Activated CD4-positive, alpha-beta T cell treated with anti-CD3 and anti-CD28 coated beads, Interleukin-2, Interleukin-4, amounts not matched to agents 100 ng/mL and 50 ng/mL, durations not matched to agents 16 hours and 8 hours (primary cell): ENCODE measurements around the gene TMEM252.

ENCODE experiments used
- DNase-seq: peaks from one replicate; pipeline ENCODE4 v3.0.0-alpha.2; 2020; ENCODE audit warnings: low spot score

Gene TMEM252, protein sequence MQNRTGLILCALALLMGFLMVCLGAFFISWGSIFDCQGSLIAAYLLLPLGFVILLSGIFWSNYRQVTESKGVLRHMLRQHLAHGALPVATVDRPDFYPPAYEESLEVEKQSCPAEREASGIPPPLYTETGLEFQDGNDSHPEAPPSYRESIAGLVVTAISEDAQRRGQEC

GRCh38 chr9:68540712-68541535 lies at the start of gene TMEM252:
Gene TMEM252, minus strand, starts transcription at chr9:68540883. Its CDS starts 69 bp downstream, at chr9:68540814.
- no peak for DNase-seq

- DNase-seq: no peak
Measured at GRCh38 chr9:68585034-68585761, 44.5 kb upstream of the TMEM252 start.

- DNase-seq: peak; percentile 91
Measured at GRCh38 chr9:68584189-68585033, 43.7 kb upstream of the TMEM252 start.

- DNase-seq: no peak
Measured at GRCh38 chr9:68581696-68582095, 41.0 kb upstream of the TMEM252 start.

DNA sequence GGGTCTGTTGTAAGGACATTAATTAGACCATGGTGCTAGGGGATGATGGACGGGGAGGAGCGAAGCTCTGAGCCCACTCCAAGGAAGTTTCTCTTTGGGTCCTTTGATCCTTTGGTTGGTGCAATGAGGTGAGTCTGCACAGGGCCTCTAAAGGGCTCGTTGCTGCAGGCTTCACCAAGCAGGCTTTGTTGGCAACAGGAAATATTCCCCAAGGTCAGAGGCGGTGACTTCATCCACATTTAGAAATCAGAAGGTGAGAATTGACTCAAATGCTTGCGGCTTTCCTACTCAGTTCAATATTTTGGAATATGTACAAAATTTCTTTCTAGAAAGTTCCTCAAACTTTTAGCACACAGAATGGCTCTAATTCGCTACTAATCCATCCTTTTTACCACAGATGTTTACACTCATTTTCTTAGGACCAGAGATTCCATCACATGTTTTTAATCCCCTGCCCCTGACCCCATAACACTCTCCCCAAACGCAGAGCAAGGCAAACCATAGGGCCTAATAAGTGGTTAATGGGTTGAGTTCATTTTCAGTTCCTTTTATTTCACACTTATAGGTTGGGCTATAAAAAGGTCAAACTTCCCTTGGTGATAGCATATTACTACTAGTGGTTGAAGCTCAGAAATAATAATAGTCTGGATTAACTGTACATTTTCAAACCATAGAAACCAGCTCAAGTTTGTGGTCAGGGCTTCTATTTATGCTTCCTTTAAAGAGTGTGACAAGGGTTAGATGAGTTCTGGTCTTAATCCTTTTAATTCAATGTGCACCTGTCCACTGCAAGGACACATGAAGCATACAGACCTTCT lies 37.3 kb upstream of the TMEM252 start:
- no peak for DNase-seq

DNA sequence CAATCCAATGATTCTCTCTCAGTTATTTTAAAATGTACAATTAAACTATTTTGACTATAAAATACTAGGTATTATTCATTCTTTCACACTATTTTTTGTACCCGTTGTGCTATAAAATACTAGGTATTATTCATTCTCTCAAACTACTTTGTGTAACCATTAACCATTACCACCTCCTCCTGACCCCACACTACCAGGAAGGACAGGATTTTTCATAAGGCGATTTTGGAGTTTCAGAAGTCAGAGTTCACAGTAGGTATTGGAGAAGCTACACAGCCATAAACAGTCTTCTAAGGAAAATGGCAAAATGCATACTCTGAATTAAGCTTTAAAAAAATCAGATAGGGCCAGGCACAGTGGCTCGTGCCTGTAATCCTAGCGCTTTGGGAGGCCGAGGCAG lies 35.1 kb upstream of the TMEM252 start:
- DNase-seq: no peak

DNA sequence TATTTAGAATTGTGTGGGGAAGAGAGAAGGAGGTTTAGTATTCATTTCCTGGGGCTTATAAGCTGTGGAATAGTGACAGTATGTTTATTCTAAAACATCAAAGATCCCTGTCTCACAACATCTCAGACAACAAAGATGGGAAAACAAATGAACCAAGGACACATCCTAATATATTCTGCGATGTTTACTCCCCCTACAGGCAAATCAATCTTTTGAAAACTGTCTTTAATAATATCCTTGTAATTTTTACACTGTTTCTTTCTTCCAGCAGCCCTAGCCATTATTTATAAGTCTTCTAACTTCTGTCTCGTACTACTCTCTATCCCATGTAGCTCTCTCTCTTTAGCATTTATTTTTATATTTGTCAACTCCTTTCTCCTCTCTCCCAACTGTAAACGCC lies 33.5 kb upstream of the TMEM252 start:
- DNase-seq: no peak

DNA sequence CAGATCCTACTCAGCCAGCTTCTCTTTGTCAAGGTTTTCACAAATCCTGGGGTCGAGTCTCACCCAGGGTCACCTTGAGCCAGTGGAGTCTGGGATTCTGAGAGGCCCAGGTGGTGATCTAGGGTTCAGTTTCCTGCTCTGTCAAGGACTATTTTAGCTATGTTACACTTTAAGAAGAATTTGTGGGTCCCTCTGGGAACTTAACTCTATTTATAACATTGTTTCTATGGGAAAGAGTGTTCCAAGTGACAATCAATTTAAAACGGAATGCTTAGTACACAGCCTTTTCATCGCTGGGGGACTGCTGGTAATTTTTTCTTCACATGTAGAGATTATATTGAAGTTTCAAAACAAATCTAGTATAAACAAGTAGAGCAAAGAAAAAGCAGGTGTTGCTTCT lies 26.9 kb upstream of the TMEM252 start:
- DNase-seq: no peak

DNA sequence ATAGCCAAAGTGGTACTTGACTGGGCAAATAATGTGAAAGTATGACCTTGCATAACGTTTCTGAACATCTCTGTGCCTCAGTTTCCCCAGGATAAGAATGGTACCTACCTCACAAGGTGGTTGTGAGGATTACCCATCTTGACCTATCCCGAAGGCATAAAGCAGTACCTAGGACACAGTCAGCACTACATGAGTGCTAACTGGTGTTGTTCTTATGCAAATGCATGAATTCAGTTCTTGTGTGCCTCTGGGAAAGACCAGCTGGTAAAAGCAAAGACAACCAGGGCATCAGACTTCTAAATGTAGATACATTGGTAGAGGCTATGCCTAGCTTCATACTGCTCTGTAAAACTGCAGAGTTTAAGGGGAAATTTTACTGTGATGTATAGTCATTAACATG lies 21.8 kb upstream of the TMEM252 start:
- DNase-seq: no peak

DNA sequence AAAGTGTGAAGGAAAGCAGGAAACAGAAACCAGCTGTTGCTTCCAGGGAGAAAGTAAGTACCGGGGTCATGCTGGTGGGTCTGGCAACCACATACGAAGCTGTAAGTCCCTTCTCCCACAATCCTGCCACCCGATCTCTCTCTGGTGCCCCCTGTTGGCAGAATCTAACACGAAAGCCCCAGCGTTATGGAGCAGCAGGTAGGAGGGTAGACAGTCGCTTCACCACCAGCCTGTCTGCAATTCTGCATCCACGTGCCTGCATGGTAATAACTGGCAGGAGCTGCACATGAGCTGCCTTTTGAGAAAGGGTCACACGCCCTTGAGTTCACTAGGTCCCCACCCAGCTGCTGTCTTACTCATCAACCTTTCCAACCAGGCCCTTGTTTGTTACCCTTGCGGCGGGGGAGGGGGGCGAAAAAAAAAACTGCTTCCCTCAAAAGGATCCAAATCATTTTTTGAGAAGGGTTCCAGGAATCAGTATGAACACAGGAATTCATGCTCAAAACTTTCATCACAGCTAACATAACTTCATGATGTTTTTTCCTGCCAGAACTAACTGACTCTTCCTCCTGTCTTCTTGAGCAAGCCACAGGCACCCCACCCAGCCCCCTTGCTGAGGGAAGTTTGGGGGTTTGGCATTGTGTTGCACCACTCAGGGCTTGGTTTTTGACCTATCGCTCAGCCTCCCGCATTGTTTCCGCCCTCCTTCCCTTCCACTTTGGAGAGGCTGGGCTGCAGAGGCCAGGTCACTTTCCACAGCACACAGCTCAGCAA lies 19.6 kb upstream of the TMEM252 start:
- DNase-seq: peak; percentile 57

GRCh38 chr9:68558545-68558944 lies 17.9 kb upstream of the TMEM252 start:
- no peak for DNase-seq

GRCh38 chr9:68555437-68556150 lies 14.9 kb upstream of the TMEM252 start:
- no peak for DNase-seq

- DNase-seq: no peak
Measured at GRCh38 chr9:68552700-68553476, 12.2 kb upstream of the TMEM252 start.

- no peak for DNase-seq
Measured at GRCh38 chr9:68551191-68551590, 10.5 kb upstream of the TMEM252 start.

GRCh38 chr9:68548241-68548640 lies 7.6 kb upstream of the TMEM252 start:
- DNase-seq: no peak

GRCh38 chr9:68547417-68547816 lies 6.7 kb upstream of the TMEM252 start:
- no peak for DNase-seq

DNA sequence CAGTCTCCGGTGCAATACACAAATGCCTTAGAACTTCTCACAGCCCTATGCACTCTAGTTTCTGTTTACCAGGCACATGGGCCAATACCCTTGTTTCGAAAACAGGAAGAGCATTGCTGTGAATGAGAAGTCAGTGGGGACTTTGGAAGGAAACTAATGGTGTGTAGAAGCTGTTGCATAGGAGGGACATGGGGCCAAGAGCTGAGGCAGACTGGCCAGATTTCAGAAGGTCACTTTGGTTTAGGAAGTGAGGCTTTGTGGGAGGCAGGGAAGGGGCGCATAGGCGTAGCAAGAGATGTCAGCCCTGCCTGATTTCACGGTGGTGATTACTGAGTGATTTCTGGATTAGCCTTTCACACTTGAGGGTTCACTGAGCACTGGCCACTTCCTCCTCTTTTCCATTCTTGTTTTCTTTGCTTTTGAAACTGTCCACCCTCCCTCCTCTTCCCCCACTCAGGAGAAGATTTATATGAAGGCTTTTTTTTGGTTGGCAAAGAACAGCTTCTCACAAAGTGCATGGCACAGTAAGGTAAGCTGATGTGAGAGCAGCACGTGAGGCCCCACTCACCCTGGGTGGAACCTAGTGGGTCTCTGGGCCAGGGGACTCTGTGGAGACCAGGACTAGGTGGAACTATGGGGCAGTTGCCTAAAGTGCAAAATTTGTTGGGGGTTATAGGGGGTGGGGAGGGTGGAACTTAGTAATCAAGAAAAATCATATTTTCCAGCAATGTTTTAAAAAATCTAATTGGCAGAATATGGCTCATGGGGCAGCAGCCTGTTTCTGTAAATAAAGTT lies 6.1 kb upstream of the TMEM252 start:
- DNase-seq: peak; percentile 12

DNA sequence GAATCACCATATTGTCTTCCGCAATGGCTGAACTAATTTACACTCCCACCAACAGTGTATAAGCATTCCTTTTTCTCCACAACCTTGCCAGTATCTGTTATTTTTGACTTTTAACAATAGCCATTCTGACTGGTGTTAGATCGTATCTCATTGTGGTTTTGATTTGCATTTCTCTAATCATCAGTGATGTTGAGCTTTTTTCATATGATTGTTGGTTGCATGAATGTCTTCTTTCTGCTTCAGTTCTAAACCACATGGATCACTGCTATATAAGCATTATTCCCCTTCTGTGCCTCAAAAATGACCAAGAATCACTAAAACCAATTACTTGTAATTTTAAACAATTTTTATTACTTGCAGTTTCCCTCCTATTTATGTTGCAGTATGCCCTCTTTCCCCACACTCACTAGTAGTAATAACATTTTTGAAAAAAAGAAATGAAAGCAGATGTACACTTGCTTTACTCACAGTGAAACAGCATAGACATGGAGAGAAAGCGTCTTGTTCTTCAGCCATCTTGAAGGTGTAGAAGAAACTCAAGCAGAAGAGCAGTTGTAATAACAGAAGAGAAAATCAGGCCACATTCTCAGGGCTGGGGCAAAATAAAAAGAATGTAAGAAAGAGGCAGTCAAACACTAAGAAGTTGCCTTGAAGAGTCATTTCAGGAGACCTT lies 4.5 kb upstream of the TMEM252 start:
- no peak for DNase-seq
